Measurements from ENCODE around the gene C19orf53. TPM values are rescaled to one million over a fixed set of nuclear protein-coding genes. Genes with fewer than 3 reads are reported as not detected.
"Not testable (repeated sequence)": the region's sequence is repeated elsewhere in the genome, so short reads cannot be mapped to it uniquely, and the experiment has no call there.

Gene C19orf53
- total RNA-seq, 1 donor from 2014 or later = 163 TPM

- peaks cover 7 to 9% of the 10 kb centered on the region in 2 donors for H3K36me3 ChIP-seq
- no peak for DNase-seq (ENCODE audit: low spot score in 2 of 2)
- no peaks in the 10 kb centered on the region for H3K9me3 ChIP-seq
- H3K27ac ChIP-seq = peak overlapping the region; percentile 77 to 94
- H3K4me1 ChIP-seq = peaks cover 22 to 42% of the 10 kb centered on the region in 2 donors
- H3K27me3 ChIP-seq = no peaks in the 10 kb centered on the region
- intact Hi-C loops (cut with DNase I) = loop anchor here (10.0 kb wide), 1 partner anchor 291 kb away; the partner anchor contains the start of gene MISP3
- no peak overlapping the region for H3K4me3 ChIP-seq
- TF ChIP-seq CTCF (IDR thresholded peaks at IDR 0.05) = no peak
Measured at GRCh38 chr19:13783565-13784500, 9.6 kb downstream of the C19orf53 start.

- Histone ChIP-seq H3K4me1 (peaks cover 25 to 53% of the 10 kb centered on the region in 2 donors), H3K27me3 (no peaks in the 10 kb centered on the region), H3K27ac (peak overlapping the region; percentile 76 to 94), H3K4me3 (no peak overlapping the region), H3K9me3 (no peaks in the 10 kb centered on the region), H3K36me3 (no peaks in the 10 kb centered on the region)
- DNase-seq (ENCODE audit: low spot score in 2 of 2) = peak; percentile 28 to 87
- intact Hi-C loops (cut with DNase I) = loop anchor here (10.0 kb wide), 1 partner anchor 290 kb away; the partner anchor contains the start of gene MISP3
- TF ChIP-seq CTCF (IDR thresholded peaks at IDR 0.05) = peak; percentile 72 to 83 (median 76)
Measured at GRCh38 chr19:13784731-13785452, 10.6 kb downstream of the C19orf53 start.

- peaks cover 12 to 36% of the 10 kb centered on the region in 2 donors for H3K4me1 ChIP-seq
- no peak for TF ChIP-seq CTCF (IDR thresholded peaks at IDR 0.05)
- intact Hi-C loops (cut with DNase I) = loop anchor here (10.0 kb wide), 1 partner anchor 286 kb away; the partner anchor contains the start of gene MISP3
Measured at GRCh38 chr19:13788991-13789390, 14.7 kb downstream of the C19orf53 start.

GRCh38 chr19:13790354-13790753 lies 16.1 kb downstream of the C19orf53 start:
- DNase-seq (ENCODE audit: low spot score in 2 of 2) = no peak
- Histone ChIP-seq H3K9me3 (no peaks in the 10 kb centered on the region), H3K36me3 (no peaks in the 10 kb centered on the region), H3K4me3 (no peak overlapping the region), H3K27me3 (no peaks in the 10 kb centered on the region), H3K4me1 (peaks cover 10 to 29% of the 10 kb centered on the region in 2 donors), H3K27ac (peak overlapping the region; percentile 94 to 95)
- TF ChIP-seq CTCF (IDR thresholded peaks at IDR 0.05) = no peak
- intact Hi-C loops (cut with DNase I) = no loop called here

More at GRCh38 chr19:13788991-13789390, 14.7 kb downstream of the C19orf53 start:
- H3K36me3 ChIP-seq = no peaks in the 10 kb centered on the region
- H3K9me3 ChIP-seq = no peaks in the 10 kb centered on the region
- H3K4me3 ChIP-seq = peak overlapping the region in 1 of 2 donors; percentile 10
- peak in 1 of 2 donors; percentile 84 for DNase-seq (ENCODE audit: low spot score in 2 of 2)
- H3K27me3 ChIP-seq = no peaks in the 10 kb centered on the region
- peak overlapping the region; percentile 94 to 95 for H3K27ac ChIP-seq

GRCh38 chr19:13793317-13793716 lies 19.1 kb downstream of the C19orf53 start:
- H3K9me3 ChIP-seq; H3K27me3 ChIP-seq; H3K36me3 ChIP-seq; H3K4me3 ChIP-seq; DNase-seq (ENCODE audit: low spot score in 2 of 2); intact Hi-C loops (cut with DNase I): not testable (repeated sequence)
- Histone ChIP-seq H3K4me1 (peaks cover 15 to 45% of the 10 kb centered on the region in 2 donors), H3K27ac (peak overlapping the region; percentile 92 to 96)

Measured in ascending aorta (tissue), 2 donors.